GM21576 (cell line): ENCODE measurements around the gene APOBEC3A.
"Not testable (repeated sequence)": the region's sequence is repeated elsewhere in the genome, so short reads cannot be mapped to it uniquely, and the experiment has no call there.

Experiments
- ATAC-seq: cut with Tn5 transposase; IDR thresholded peaks from one replicate; pipeline ENCODE4 v1.9.1; 2021; ENCODE audit warnings: mild to moderate bottlenecking, moderate library complexity; ENCODE audit not compliant: unreplicated experiment

APOBEC3A gene

DNA sequence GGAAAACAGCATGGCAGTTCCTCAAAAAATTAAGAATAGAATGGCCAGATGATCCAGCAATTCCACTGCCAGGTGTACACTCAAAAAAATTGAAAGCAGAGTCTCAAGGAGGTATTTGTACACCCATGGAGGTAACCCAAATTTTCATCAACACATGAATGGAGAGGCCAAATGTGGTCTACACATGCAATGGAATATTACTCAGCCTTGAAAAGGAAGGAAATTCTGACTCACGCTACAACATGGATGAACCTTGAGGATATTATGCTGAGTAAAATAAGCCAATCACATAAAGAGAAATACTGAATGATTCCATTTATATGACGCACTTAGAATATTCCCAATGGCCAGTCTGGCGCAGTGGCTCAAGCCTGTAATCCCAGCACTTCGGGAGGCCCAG lies 19.9 kb downstream of the APOBEC3A start:
- not testable (repeated sequence) for ATAC-seq

GRCh38 chr22:38980587-38980986 lies 23.2 kb downstream of the APOBEC3A start:
- not testable (repeated sequence) for ATAC-seq

DNA sequence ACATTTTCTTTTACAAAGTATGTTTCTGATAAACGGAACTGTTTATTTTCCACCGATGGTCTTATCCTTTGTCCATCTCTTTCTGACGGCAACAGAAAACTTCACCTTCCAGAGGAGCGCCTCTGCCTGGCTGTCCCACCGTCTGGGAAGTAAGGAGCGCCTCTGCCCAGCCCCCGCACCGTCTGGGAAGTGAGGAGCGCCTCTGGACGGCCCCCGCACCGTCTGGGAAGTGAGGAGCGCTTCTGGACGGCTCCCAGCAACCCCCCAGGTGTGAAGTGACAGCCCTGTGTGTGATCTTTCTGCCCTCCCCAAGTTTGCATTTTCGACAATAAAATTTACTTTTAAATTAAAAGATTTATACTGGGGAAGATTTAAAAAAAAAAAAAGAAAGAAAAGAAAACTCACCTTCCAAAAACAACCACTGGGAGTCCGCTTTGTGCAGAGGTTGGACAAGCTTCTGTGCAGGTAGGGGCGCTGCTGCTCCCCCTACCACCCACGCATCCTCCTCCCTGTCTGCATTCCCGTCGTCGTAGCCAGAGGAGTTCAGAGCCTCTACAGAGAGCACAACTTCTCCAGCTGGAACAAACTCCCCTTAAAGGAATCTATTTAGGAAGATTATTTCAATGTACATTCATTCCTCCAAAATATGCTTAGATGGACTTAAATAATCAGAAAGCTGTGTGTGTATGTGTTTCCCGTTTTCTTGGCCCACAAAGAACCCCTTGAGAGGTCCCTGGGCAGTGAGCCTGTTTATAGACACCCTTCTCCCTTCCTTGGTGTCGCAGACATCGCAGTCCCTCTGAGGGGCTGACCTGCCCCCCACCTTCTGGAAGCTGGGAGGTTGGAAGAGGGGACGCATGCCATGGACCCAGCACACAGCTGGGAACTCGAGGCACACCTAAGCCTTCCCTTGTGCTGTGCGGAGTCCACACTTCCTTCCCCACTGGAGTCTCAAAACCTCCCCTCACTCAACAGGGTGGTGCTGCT lies 23.9 kb downstream of the APOBEC3A start:
- ATAC-seq = no peak

- ATAC-seq = peak; percentile 55
These were observed 24.9 kb downstream of the APOBEC3A start, which contains the start of gene APOBEC3B for GRCh38 chr22:38981992-38982927. Gene APOBEC3B (plus strand): TSS chr22:38982347. CDS start chr22:38982454, 107 bp downstream.

DNA sequence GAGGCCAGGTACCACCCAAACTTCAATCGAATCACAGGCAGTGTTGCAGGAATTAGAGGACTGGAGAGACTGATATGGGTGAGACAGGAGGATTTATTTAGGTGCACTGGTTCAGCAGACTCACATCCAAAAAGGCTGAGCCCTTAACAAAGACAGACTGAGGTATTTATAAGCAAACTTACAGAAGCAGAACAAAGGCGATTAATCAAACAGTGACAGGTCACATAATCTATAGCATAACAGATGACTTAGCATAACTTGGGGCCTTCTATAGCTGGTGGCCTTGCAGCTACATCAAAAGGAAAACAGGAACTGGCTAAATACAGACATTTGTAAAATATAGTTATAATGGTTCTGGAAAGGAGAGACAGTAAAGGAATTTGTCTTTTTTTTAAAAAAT lies 26.8 kb downstream of the APOBEC3A start:
- ATAC-seq = no peak

- ATAC-seq = peak; percentile 47
These were observed 27.7 kb downstream of the APOBEC3A start for GRCh38 chr22:38984784-38985757.

DNA sequence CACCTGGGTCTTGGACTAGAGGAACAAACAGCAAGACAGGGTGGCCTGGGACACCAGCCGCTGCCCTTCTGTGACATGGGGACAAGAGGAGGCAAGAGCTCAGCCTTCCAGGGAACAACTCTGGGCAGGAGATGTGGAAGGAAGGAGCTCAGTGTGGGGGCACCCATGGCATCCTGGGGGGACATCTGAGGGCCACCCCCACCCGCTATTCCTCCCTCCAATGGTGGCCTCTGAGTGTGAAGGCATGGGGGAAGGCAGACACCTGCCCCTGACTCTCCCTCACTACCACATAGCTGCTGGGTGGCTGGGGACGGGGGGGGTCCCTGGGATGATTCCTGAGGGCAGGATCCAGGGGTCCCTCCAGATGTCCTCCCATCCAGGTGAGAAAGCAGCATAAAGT lies 29.2 kb downstream of the APOBEC3A start:
- no peak for ATAC-seq

GRCh38 chr22:38987171-38987895 lies 29.9 kb downstream of the APOBEC3A start:
- ATAC-seq = no peak

GRCh38 chr22:38989466-38989865 lies 32.1 kb downstream of the APOBEC3A start:
- no peak for ATAC-seq

DNA sequence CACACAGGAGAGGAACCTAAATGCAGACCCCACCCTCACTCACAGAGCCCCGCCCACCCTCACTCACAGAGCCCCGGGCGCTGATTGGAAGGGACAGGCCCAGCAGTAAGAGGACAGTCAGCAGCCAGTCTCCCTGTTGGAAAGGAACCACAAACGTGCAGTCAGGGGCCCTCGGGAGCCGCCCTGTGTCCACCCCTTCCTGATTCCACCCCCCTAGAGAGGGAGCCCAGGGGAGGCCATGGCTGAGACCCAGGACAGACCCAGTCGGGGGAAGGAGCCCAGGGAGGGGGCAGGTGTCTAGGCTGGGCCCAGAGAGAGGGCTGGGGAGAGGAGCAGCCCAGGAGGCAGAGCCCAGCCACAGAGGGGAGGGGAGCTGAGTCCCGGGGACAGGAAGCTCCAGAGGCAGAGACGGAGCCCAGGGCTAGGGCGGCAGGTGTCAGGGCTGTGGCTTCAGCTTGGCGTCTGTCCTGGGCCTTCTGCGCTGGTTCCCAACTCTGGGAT lies 35.5 kb downstream of the APOBEC3A start:
- not testable (repeated sequence) for ATAC-seq

- ATAC-seq = no peak
These were observed 38.7 kb downstream of the APOBEC3A start for GRCh38 chr22:38996105-38996504.

DNA sequence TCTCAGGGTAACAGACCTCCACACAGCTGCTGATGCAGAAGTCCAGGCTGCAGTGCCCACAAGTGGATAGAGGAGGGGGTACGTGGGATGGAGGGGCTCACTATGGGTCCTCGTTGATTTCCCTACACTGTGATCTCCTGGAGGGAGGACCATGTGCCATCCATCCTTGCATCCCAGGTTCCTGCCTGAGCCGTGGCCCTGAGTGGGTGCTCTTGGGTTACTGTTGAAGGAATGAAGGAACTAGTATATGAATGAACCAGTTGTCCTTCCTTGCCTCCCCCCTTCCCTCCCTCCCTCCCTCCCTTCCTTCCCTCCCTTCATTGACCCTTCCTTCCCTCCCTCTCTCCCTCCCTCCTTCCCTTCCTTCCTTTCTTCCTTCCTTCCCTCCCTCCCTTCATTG lies 40.1 kb downstream of the APOBEC3A start:
- no peak for ATAC-seq

DNA sequence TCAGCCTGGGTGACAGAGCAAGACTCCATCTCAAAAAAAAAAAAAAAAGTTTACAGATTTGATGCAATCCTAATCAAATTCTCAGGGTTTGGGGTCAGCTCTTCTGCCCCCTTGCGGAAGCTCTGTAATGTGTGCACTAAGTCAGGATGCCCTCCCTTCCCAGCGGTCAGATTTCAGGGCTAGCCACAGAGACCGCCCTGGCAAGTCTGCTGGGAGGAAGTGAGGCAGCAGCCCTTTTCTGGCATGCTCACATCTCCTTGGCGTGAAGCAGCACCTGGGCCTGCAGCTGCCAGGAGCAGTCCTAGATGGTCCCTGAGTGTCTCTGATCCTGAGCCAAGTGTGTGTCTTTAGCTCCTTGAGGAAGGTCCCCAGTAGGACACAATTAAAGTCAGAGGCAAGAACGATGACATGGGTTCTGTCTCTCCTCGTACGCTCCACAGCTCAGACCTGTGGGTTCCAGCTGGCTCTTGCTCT lies 45.8 kb downstream of the APOBEC3A start:
- ATAC-seq = peak; percentile 60

DNA sequence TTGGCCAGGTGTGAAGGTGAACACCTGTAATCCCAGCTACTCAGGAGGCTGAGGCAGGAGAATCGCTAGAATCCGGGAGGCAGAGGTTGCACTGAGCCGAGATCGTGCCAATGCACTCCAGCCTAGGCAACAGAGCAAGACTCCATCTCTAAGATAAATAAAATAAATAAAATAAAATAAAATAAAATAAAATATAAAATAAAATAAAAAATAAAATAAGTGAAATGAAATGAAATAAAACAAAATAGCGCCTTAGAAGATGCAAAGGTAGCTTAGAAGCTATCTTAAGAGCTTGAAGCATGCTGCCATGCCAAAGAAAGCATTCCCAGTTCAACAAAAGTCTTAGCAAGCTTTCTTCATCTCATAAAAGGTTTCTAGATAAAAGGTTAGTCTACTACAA lies 49.8 kb downstream of the APOBEC3A start:
- no peak for ATAC-seq

GRCh38 chr22:39008271-39008850 lies 51.0 kb downstream of the APOBEC3A start:
- ATAC-seq = not testable (repeated sequence)

DNA sequence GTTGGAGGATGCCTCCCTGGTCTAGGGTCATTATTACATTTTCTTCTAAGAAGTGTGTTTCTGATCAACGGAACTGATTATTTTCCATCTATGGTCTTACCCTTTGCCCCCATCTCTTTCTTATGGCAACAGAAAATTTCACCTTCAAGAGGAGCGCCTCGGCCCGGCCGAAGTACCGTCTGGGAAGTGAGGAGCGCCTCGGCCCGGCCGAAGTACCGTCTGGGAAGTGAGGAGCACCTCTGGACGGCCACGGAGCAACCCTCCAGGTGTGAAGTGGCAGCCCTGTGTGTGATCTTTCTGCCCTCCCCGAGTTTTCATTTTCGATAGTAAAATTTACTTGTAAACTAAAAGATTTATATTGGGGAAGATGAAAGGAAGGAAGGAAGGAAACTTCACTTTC lies 53.5 kb downstream of the APOBEC3A start:
- ATAC-seq = no peak
